HCT116 (cell line): ENCODE measurements around the gene EEPD1. TPM values are rescaled to one million over a fixed set of nuclear protein-coding genes. Genes with fewer than 3 reads are reported as not detected.

Source experiments
- ATAC-seq: fragments of 200-7000 bp; cut with Tn5 transposase; 2 replicates; pipeline ENCODE4 v1.9.1; 2020; ENCODE audit warnings: mild to moderate bottlenecking, moderate library complexity
- BruUV-seq: library from RNA; stranded (reverse); fragments of 400-500 nt; replicated peaks from 2 replicates; lab custom pipeline; 2021; lab: Mats Ljungman, UMichigan
- CTCF ChIA-PET: fragments of 300-600 bp; sonication (Branson Sonifier 250); formaldehyde crosslinking; loops from one replicate; lab custom pipeline; 2021; ENCODE audit warnings: antibody characterized with exemption; lab: Charles Lee
- POLR2A ChIA-PET: fragments of 300-600, 350-600 bp; sonication (Branson Sonifier 250); formaldehyde crosslinking; loops from one replicate; lab custom pipeline; 2021; ENCODE audit warnings: antibody characterized with exemption; lab: Charles Lee
- RAD21 ChIA-PET, 2 experiments: fragments of 300-600 bp; sonication (Branson Sonifier 250); formaldehyde crosslinking; loops; one replicate each; lab custom pipeline; 2023; ENCODE audit warnings: low total read pairs in 2 of 2; ENCODE audit not compliant: uncharacterized antibody in 2 of 2, unreplicated experiment in 2 of 2, low non-redundant PET in 1 of 2; lab: Charles Lee
- DNase-seq: peaks from one replicate; pipeline ENCODE4 v3.0.0-alpha.2; 2010; ENCODE audit warnings: low read depth, low spot score
- H2AFZ ChIP-seq: fragments of 200-600 bp; shearing (Covaris generic), sonication (generic); 2 replicates; pipeline ENCODE4 v1.6.1; 2017; ENCODE audit warnings: low read depth, mixed run types, mixed read lengths, antibody characterized with exemption, low read length; ENCODE audit not compliant: poor library complexity, severe bottlenecking
- H3K27ac ChIP-seq: 2 replicates; pipeline ENCODE4 v1.5.1; 2012; ENCODE audit warnings: low read depth, low read length
- H3K27me3 ChIP-seq: fragments of 200-600 bp; sonication (generic); 2 replicates; pipeline ENCODE4 v1.6.1; 2016; ENCODE audit warnings: mixed run types, low read length, mixed read lengths; ENCODE audit not compliant: insufficient read depth
- H3K36me3 ChIP-seq, 2 experiments: fragments of 200-500 bp in 1 of 2; fragments of 200-600 bp in 1 of 2; sonication (Bioruptor generic) in 1 of 2; sonication (generic) in 1 of 2; 2 replicates each; pipeline versions ENCODE4 v1.5.1 to v1.6.1; 2014 to 2016; ENCODE audit warnings: low read length in 2 of 2, inconsistent platforms in 1 of 2, mixed read lengths in 1 of 2, mixed run types in 1 of 2; ENCODE audit not compliant: insufficient read depth in 2 of 2, control insufficient read depth in 1 of 2
- H3K4me1 ChIP-seq, 2 experiments: fragments of 200-600 bp in 1 of 2; sonication (generic) in 1 of 2; 2 replicates each; pipeline versions ENCODE4 v1.5.1 to v1.6.1; 2012 to 2017; ENCODE audit warnings: low read length in 2 of 2, inconsistent platforms in 1 of 2, mild to moderate bottlenecking in 1 of 2, mixed read lengths in 1 of 2, mixed run types in 1 of 2, moderate library complexity in 1 of 2; ENCODE audit not compliant: insufficient read depth in 2 of 2, control insufficient read depth in 1 of 2
- H3K4me2 ChIP-seq: fragments of 200-600 bp; sonication (generic); 2 replicates; pipeline ENCODE4 v1.6.1; 2017; ENCODE audit warnings: mixed run types, low read length, mixed read lengths
- H3K4me3 ChIP-seq, 2 experiments: fragments of 200-600 bp in 1 of 2; sonication (generic) in 1 of 2; replicated peaks in 1 of 2; 2 replicates each; pipeline ENCODE4 v1.5.1; 2011 to 2016; ENCODE audit warnings: low read length in 2 of 2, control low read depth in 1 of 2, low read depth in 1 of 2, mild to moderate bottlenecking in 1 of 2, mixed read lengths in 1 of 2, mixed run types in 1 of 2
- H3K79me2 ChIP-seq: fragments of 200-600 bp; sonication (generic); 2 replicates; pipeline ENCODE4 v1.6.1; 2017; ENCODE audit warnings: mild to moderate bottlenecking, mixed run types, low read length, moderate library complexity, mixed read lengths; ENCODE audit not compliant: insufficient read depth
- H3K9ac ChIP-seq: fragments of 200-600 bp; sonication (generic); 2 replicates; pipeline ENCODE4 v1.6.1; 2016; ENCODE audit warnings: low read length, mixed read lengths
- H3K9me2 ChIP-seq: fragments of 200-600 bp; sonication (generic), shearing (Covaris generic); 2 replicates; pipeline ENCODE4 v1.6.1; 2017; ENCODE audit warnings: mixed run types, mild to moderate bottlenecking, moderate library complexity; ENCODE audit not compliant: insufficient read depth
- H3K9me3 ChIP-seq, 2 experiments: fragments of 200-500 bp in 1 of 2; fragments of 200-600 bp in 1 of 2; sonication (Bioruptor generic) in 1 of 2; sonication (generic) in 1 of 2; 2 replicates each; pipeline ENCODE4 v1.6.1; 2014 to 2017; ENCODE audit warnings: low read length in 2 of 2, mixed read lengths in 2 of 2, inconsistent platforms in 1 of 2, low read depth in 1 of 2, mild to moderate bottlenecking in 1 of 2, mixed run types in 1 of 2, moderate library complexity in 1 of 2; ENCODE audit not compliant: control insufficient read depth in 1 of 2, insufficient read depth in 1 of 2
- H4K20me1 ChIP-seq: fragments of 200-600 bp; sonication (generic), shearing (Covaris generic); 2 replicates; pipeline ENCODE4 v1.6.1; 2017; ENCODE audit warnings: mixed run types, mild to moderate bottlenecking, moderate library complexity; ENCODE audit not compliant: insufficient read depth
- ELF1 ChIP-seq: IDR thresholded peaks from 2 replicates; pipeline ENCODE4 v1.6.1; 2012; ENCODE audit warnings: low read depth, borderline replicate concordance
- EZH2phosphoT487 ChIP-seq: fragments of 200-600 bp; IDR thresholded peaks from 2 replicates; pipeline ENCODE4 v1.6.1; 2018; ENCODE audit warnings: antibody characterized with exemption, borderline replicate concordance
- FOSL1 ChIP-seq: IDR thresholded peaks from 2 replicates; pipeline ENCODE4 v1.6.1; 2012; ENCODE audit warnings: low read depth
- JUND ChIP-seq: IDR thresholded peaks from 2 replicates; pipeline ENCODE4 v1.6.1; 2012
- POLR2A ChIP-seq: IDR thresholded peaks from 2 replicates; pipeline ENCODE4 v1.7.0; 2011; ENCODE audit warnings: borderline replicate concordance; ENCODE audit not compliant: insufficient read depth, insufficient read length; ENCODE audit errors: extremely low read depth
- REST ChIP-seq: IDR thresholded peaks from 2 replicates; pipeline ENCODE4 v1.6.1; 2012; ENCODE audit warnings: low read depth
- SIN3A ChIP-seq: IDR thresholded peaks from 2 replicates; pipeline ENCODE4 v1.6.1; 2012; ENCODE audit warnings: low read depth
- SP1 ChIP-seq: IDR thresholded peaks from 2 replicates; pipeline ENCODE4 v1.6.1; 2012; ENCODE audit warnings: low read depth
- ZBTB33 ChIP-seq: IDR thresholded peaks from 2 replicates; pipeline ENCODE4 v1.6.1; 2011; ENCODE audit warnings: mild to moderate bottlenecking, low read length, moderate library complexity; ENCODE audit not compliant: insufficient replicate concordance; ENCODE audit errors: extremely low read depth
- ZFX ChIP-seq: fragments of 450-650 bp; IDR thresholded peaks from 2 replicates; pipeline ENCODE4 v1.6.1; 2017
- intact Hi-C: fragments of 100-400 bp; cut with micrococcal nuclease; formaldehyde crosslinking; loops from 2 replicates; pipeline ENCODE4 v1.10.0; 2022
- total RNA-seq: library from RNA; stranded (reverse); gene quantifications from one replicate; pipeline ENCODE4 v1.2.1, GENCODE V29; 2021; ENCODE audit not compliant: unreplicated experiment

The EEPD1 gene
- total RNA-seq, 1 experiment from 2014 or later = 4.2 TPM

- H3K9me2 ChIP-seq = no peaks in the 10 kb centered on the region
- RAD21 ChIA-PET = no interaction called here
- intact Hi-C loops = no loop called here
- no peaks in the 10 kb centered on the region for H4K20me1 ChIP-seq
- H3K4me2 ChIP-seq = no peak overlapping the region
- H3K9me3 ChIP-seq = no peaks in the 10 kb centered on the region
- H3K9ac ChIP-seq = no peak overlapping the region
- H3K27ac ChIP-seq = no peak overlapping the region
- POLR2A ChIA-PET = no interaction called here
- no peaks in the 10 kb centered on the region for H3K36me3 ChIP-seq
- no peak for TF ChIP-seq FOSL1
- no peak for TF ChIP-seq EZH2phosphoT487
- TF ChIP-seq JUND = no peak
- no peak for TF ChIP-seq SIN3A
- no peak for TF ChIP-seq ZBTB33
- no peak for TF ChIP-seq ELF1
- TF ChIP-seq SP1 = no peak
- TF ChIP-seq ZFX = no peak
- TF ChIP-seq POLR2A = no peak
- no peak for TF ChIP-seq REST
- CTCF ChIA-PET = no interaction called here
- no peaks in the 10 kb centered on the region for H3K4me1 ChIP-seq
- BruUV-seq = no TSS peak
- H3K27me3 ChIP-seq = no peaks in the 10 kb centered on the region
- DNase-seq (no peak), ATAC-seq (no peak)
- no peak overlapping the region for H2AFZ ChIP-seq
- no peak overlapping the region for H3K4me3 ChIP-seq
- H3K79me2 ChIP-seq = no peaks in the 10 kb centered on the region
These were observed 15.8 kb upstream of the EEPD1 start for GRCh38 chr7:36137258-36137657.
